ENCODE data around the gene PDSS1. TPM values are rescaled to one million over a fixed set of nuclear protein-coding genes. Genes with fewer than 3 reads are reported as not detected.

The PDSS1 gene
- total RNA-seq, 1 experiment from 2014 or later: 18.4 TPM

DNA sequence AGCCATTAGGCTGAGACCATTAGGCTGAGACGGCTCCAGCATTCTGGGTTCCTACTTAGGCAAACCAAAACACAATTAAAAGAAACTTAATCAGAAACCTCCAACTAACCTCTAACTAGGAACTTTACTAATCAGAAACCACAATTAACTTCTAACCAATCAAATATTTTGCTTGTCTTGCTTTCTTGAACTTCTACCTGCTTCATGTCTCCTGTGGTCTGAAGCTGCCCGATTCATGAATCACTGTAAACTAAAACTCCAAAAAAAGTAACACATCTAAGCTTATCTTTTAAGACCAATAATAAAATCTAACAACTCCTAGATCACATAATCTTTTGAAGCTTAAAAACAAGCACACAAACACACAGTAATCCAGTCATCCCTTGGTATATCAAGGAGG, 76.1 kb downstream of the PDSS1 start:
- TF ChIP-seq, protein P1, sequence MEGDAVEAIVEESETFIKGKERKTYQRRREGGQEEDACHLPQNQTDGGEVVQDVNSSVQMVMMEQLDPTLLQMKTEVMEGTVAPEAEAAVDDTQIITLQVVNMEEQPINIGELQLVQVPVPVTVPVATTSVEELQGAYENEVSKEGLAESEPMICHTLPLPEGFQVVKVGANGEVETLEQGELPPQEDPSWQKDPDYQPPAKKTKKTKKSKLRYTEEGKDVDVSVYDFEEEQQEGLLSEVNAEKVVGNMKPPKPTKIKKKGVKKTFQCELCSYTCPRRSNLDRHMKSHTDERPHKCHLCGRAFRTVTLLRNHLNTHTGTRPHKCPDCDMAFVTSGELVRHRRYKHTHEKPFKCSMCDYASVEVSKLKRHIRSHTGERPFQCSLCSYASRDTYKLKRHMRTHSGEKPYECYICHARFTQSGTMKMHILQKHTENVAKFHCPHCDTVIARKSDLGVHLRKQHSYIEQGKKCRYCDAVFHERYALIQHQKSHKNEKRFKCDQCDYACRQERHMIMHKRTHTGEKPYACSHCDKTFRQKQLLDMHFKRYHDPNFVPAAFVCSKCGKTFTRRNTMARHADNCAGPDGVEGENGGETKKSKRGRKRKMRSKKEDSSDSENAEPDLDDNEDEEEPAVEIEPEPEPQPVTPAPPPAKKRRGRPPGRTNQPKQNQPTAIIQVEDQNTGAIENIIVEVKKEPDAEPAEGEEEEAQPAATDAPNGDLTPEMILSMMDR (conservative IDR thresholded peaks at IDR 0.05): no peak
- Histone ChIP-seq H4K20me1 (ENCODE audit: control insufficient read depth, insufficient read depth, insufficient read length) (no peaks in the 10 kb centered on the region), H3K18ac (ENCODE audit: insufficient read length, low read depth, low read length) (no peak overlapping the region), H4K8ac (replicated peaks; ENCODE audit: insufficient read length, low read depth, low read length) (no peak overlapping the region), H3K27ac (ENCODE audit: insufficient read length, low read depth, low read length) (no peak overlapping the region), H4K5ac (ENCODE audit: insufficient read length, low read depth, low read length) (no peak overlapping the region), H2BK120ac (ENCODE audit: low read depth, low read length, poor library complexity, severe bottlenecking) (no peak overlapping the region), H3K23me2 (ENCODE audit: insufficient read length, low read depth, low read length, poor library complexity, severe bottlenecking) (no peaks in the 10 kb centered on the region), H3K23ac (ENCODE audit: insufficient read length, low read depth, low read length) (no peak overlapping the region), H3T11ph (ENCODE audit: low read length) (no peak overlapping the region), H4K91ac (ENCODE audit: insufficient read length, low read depth, low read length) (no peak overlapping the region), H2BK5ac (ENCODE audit: insufficient read length, low read length) (no peak overlapping the region), H2AFZ (ENCODE audit: low read length) (no peak overlapping the region), H3K9me3 (ENCODE audit: control insufficient read depth, low read depth, low read length) (no peaks in the 10 kb centered on the region), H3K56ac (ENCODE audit: insufficient read length, low read depth, low read length) (no peak overlapping the region), H3K4ac (ENCODE audit: low read depth, low read length) (no peak overlapping the region), H3K4me1 (ENCODE audit: insufficient read depth, low read length) (no peaks in the 10 kb centered on the region), H3K79me2 (ENCODE audit: insufficient read depth, low read length) (peaks cover 2% of the 10 kb centered on the region; the same call in 1 of the 2 replicates), H3K14ac (ENCODE audit: insufficient read depth, low read length) (no peak overlapping the region), H2AK5ac (ENCODE audit: insufficient read length, low read length) (no peak overlapping the region), H3K27me3 (ENCODE audit: insufficient read depth, low read length) (no peaks in the 10 kb centered on the region), H2BK12ac (ENCODE audit: insufficient read length, low read depth, low read length) (no peak overlapping the region), H2BK20ac (ENCODE audit: low read depth, low read length, poor library complexity, severe bottlenecking) (no peak overlapping the region), H3K79me1 (ENCODE audit: insufficient read depth, low read depth, low read length, poor library complexity, severe bottlenecking) (peaks cover 4% of the 10 kb centered on the region), H3K9ac (ENCODE audit: extremely low read depth, insufficient read length, low read length) (no peak overlapping the region), H3K4me2 (ENCODE audit: insufficient read depth, insufficient read length, low read length) (no peak overlapping the region), H2BK15ac (ENCODE audit: low read depth, low read length) (no peak overlapping the region)
- no peak for DNase-seq
- H3K36me3 Mint-ChIP-seq (ENCODE audit: insufficient read depth in 1 of 3, low read depth in 3 of 3): no peaks in the 10 kb centered on the region
- no peaks in the 10 kb centered on the region for H3K27me3 Mint-ChIP-seq (ENCODE audit: low read depth)
- H3K9me3 Mint-ChIP-seq: no peaks in the 10 kb centered on the region
- peak overlapping the region in 2 of 3 experiments; percentile 2 to 58; a peak in 1 of 7 replicates for H3K27ac Mint-ChIP-seq
- WGBS (ENCODE audit: extremely low coverage, insufficient read length, low lambda C conversion rate): no CpG with 5 or more reads among the region's 2 CpGs
- peaks cover 14 to 21% of the 10 kb centered on the region in 2 experiments for H3K4me1 Mint-ChIP-seq
- H3K4me3 Mint-ChIP-seq: no peak overlapping the region
